Measurements from ENCODE around the gene CSMD2.

The CSMD2 gene

DNA sequence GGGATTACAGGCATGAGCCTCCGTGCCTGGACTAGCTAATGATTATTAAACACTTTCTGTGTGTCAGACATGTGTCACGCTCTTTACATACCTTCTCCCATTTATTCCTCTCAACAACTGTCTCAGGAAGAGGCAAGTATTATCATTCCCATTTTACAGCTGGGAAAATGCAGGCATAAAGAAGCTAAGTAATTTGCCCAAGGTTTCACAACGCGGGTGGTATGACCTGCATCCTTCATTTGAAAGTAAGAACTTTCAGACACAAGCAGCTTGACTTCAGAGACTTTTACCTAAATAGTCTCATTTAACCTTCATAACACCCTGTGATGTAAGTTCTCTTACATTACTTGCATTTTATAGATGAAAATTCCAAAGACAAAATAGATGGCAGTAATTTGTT, 693.6 kb downstream of the CSMD2 start:
- Histone ChIP-seq H3K4ac (ENCODE audit: low read depth, low read length) (no peak overlapping the region), H3K27ac (ENCODE audit: low read depth, low read length) (no peak overlapping the region), H3K4me2 (ENCODE audit: low read length) (no peak overlapping the region), H3K23ac (ENCODE audit: low read length) (no peak overlapping the region), H2BK120ac (ENCODE audit: low read depth, low read length) (no peak overlapping the region), H4K8ac (ENCODE audit: low read depth, low read length) (no peak overlapping the region), H3K36me3 (ENCODE audit: control insufficient read depth, insufficient read depth, low read length) (no peaks in the 10 kb centered on the region), H3K79me2 (ENCODE audit: control insufficient read depth, insufficient read depth, low read length) (no peaks in the 10 kb centered on the region), H4K5ac (ENCODE audit: low read length) (no peak overlapping the region), H3K18ac (ENCODE audit: low read length) (no peak overlapping the region), H2AK5ac (ENCODE audit: low read length) (no peak overlapping the region), H2BK5ac (ENCODE audit: low read length) (no peak overlapping the region), H3K79me1 (ENCODE audit: low read length) (peaks cover 3% of the 10 kb centered on the region), H3K27me3 (ENCODE audit: insufficient read depth, low read length, poor library complexity) (no peaks in the 10 kb centered on the region), H3K56ac (ENCODE audit: low read length) (no peak overlapping the region), H3K9ac (ENCODE audit: low read length) (no peak overlapping the region), H2BK15ac (replicated peaks; ENCODE audit: low read depth) (no peak overlapping the region), H3K4me1 (ENCODE audit: control insufficient read depth, low read depth, low read length) (peaks cover 3% of the 10 kb centered on the region), H3K4me3 (ENCODE audit: low read length) (no peak overlapping the region)
- no peak for DNase-seq
- WGBS (ENCODE audit: extremely low coverage, insufficient coverage, low lambda C conversion rate) = no CpG with 5 or more reads among the region's 4 CpGs

DNA sequence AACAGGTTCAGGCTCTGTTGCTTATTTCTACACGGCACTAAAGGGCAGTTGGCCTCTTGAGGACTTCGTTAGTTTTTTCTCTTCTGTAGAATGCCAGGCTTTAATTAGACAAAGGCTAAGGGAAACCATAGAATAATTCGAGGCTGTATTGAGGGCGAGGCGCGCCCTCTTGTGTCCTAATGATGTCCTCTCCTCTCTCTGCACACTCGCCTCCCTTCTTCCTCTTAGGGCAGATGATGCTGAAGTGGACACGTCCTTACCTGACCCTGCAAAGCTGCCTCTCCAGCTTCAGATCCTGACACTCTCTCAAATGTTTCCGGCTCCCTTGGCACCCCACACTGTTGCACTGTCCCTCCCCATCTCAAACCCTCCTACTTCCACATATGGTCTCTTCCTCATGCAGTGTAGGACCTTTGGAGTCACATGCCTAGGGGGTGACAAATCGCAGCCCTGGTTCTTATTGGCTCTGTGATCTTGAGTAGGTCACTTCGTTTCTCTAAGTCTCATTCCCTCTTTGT, 694.5 kb downstream of the CSMD2 start:
- Histone ChIP-seq H3K56ac (ENCODE audit: low read length) (no peak overlapping the region), H2BK5ac (ENCODE audit: low read length) (no peak overlapping the region), H3K27me3 (ENCODE audit: insufficient read depth, low read length, poor library complexity) (no peaks in the 10 kb centered on the region), H3K27ac (ENCODE audit: low read depth, low read length) (no peak overlapping the region), H3K79me2 (ENCODE audit: control insufficient read depth, insufficient read depth, low read length) (no peaks in the 10 kb centered on the region), H3K4me2 (ENCODE audit: low read length) (no peak overlapping the region), H4K5ac (ENCODE audit: low read length) (no peak overlapping the region), H2AK5ac (ENCODE audit: low read length) (no peak overlapping the region), H4K8ac (ENCODE audit: low read depth, low read length) (no peak overlapping the region), H3K4ac (ENCODE audit: low read depth, low read length) (no peak overlapping the region), H2BK120ac (ENCODE audit: low read depth, low read length) (no peak overlapping the region), H3K4me3 (ENCODE audit: low read length) (no peak overlapping the region), H3K23ac (ENCODE audit: low read length) (no peak overlapping the region), H3K36me3 (ENCODE audit: control insufficient read depth, insufficient read depth, low read length) (no peaks in the 10 kb centered on the region), H2BK15ac (replicated peaks; ENCODE audit: low read depth) (no peak overlapping the region), H3K18ac (ENCODE audit: low read length) (no peak overlapping the region), H3K4me1 (ENCODE audit: control insufficient read depth, low read depth, low read length) (peaks cover 3% of the 10 kb centered on the region), H3K9ac (ENCODE audit: low read length) (no peak overlapping the region), H3K79me1 (ENCODE audit: low read length) (peaks cover 3% of the 10 kb centered on the region)
- DNase-seq = peak; percentile 83
- WGBS (ENCODE audit: extremely low coverage, insufficient coverage, low lambda C conversion rate) = no CpG with 5 or more reads among the region's 11 CpGs

DNA sequence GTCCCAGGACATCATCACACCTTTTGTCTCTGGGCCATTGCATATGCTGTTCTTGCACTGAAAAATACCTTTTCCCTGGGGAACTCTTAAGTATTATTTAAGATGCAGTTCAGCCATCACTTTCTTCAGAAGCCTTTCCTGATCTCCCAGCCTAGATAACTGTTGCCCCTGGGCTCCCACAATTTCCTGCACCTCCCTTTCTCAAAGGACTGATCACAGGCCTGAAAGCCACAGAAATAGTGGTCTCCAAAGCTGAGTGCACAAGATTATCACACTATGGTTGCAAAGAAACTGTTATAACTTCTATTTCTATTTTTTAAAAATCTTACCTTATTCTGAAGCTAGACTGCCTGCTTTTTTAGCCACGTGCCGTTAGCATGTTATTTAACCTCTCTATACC, 695.3 kb downstream of the CSMD2 start:
- Histone ChIP-seq H3K27ac (ENCODE audit: low read depth, low read length) (no peak overlapping the region), H3K79me2 (ENCODE audit: control insufficient read depth, insufficient read depth, low read length) (no peaks in the 10 kb centered on the region), H3K27me3 (ENCODE audit: insufficient read depth, low read length, poor library complexity) (no peaks in the 10 kb centered on the region), H3K79me1 (ENCODE audit: low read length) (peaks cover 3% of the 10 kb centered on the region), H4K5ac (ENCODE audit: low read length) (no peak overlapping the region), H2BK120ac (ENCODE audit: low read depth, low read length) (no peak overlapping the region), H3K23ac (ENCODE audit: low read length) (no peak overlapping the region), H2AK5ac (ENCODE audit: low read length) (no peak overlapping the region), H3K9ac (ENCODE audit: low read length) (no peak overlapping the region), H3K4ac (ENCODE audit: low read depth, low read length) (no peak overlapping the region), H2BK5ac (ENCODE audit: low read length) (no peak overlapping the region), H3K36me3 (ENCODE audit: control insufficient read depth, insufficient read depth, low read length) (no peaks in the 10 kb centered on the region), H3K4me3 (ENCODE audit: low read length) (no peak overlapping the region), H3K4me2 (ENCODE audit: low read length) (no peak overlapping the region), H4K8ac (ENCODE audit: low read depth, low read length) (no peak overlapping the region), H3K56ac (ENCODE audit: low read length) (no peak overlapping the region), H3K4me1 (ENCODE audit: control insufficient read depth, low read depth, low read length) (peaks cover 3% of the 10 kb centered on the region), H3K18ac (ENCODE audit: low read length) (no peak overlapping the region), H2BK15ac (replicated peaks; ENCODE audit: low read depth) (no peak overlapping the region)
- WGBS (ENCODE audit: extremely low coverage, insufficient coverage, low lambda C conversion rate) = no CpG with 5 or more reads among the region's 2 CpGs
- no peak for DNase-seq

DNA sequence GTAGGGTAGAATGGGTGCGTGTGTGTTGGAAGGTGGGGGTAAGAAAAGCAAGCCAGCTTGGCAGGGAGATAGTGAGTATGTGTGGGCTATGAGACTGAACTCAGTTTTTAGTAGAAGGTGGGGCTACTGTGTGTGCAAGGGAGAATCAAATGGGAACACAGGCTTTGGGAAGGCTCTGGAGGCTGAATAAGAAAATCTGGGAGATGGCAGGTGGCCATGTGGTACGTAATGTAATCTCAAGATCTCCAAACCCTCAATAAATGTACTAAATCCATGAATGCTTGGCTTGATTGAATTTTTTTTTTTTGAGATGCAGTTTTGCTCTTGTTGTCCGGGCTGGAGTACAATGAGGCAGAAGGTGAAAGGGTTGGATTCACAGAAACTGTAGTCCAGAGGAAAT, 696.1 kb downstream of the CSMD2 start:
- no peak overlapping the region for H2BK5ac ChIP-seq (ENCODE audit: low read length)
- H3K4me1 ChIP-seq (ENCODE audit: control insufficient read depth, low read depth, low read length) = peaks cover 3% of the 10 kb centered on the region
- H2BK120ac ChIP-seq (ENCODE audit: low read depth, low read length) = no peak overlapping the region
- H3K18ac ChIP-seq (ENCODE audit: low read length) = no peak overlapping the region
- no peaks in the 10 kb centered on the region for H3K36me3 ChIP-seq (ENCODE audit: control insufficient read depth, insufficient read depth, low read length)
- H2BK15ac ChIP-seq (replicated peaks; ENCODE audit: low read depth) = no peak overlapping the region
- no peak overlapping the region for H4K8ac ChIP-seq (ENCODE audit: low read depth, low read length)
- no peak overlapping the region for H3K56ac ChIP-seq (ENCODE audit: low read length)
- H3K9ac ChIP-seq (ENCODE audit: low read length) = no peak overlapping the region
- no peak for DNase-seq
- H3K4me2 ChIP-seq (ENCODE audit: low read length) = no peak overlapping the region
- no peak overlapping the region for H3K23ac ChIP-seq (ENCODE audit: low read length)
- no peaks in the 10 kb centered on the region for H3K79me2 ChIP-seq (ENCODE audit: control insufficient read depth, insufficient read depth, low read length)
- no peak overlapping the region for H2AK5ac ChIP-seq (ENCODE audit: low read length)
- peaks cover 3% of the 10 kb centered on the region for H3K79me1 ChIP-seq (ENCODE audit: low read length)
- whole genome bisulfite sequencing (ENCODE audit: extremely low coverage, insufficient coverage, low lambda C conversion rate) = no CpG with 5 or more reads among the region's 3 CpGs
- no peak overlapping the region for H3K27ac ChIP-seq (ENCODE audit: low read depth, low read length)
- H4K5ac ChIP-seq (ENCODE audit: low read length) = no peak overlapping the region
- no peak overlapping the region for H3K4me3 ChIP-seq (ENCODE audit: low read length)
- no peaks in the 10 kb centered on the region for H3K27me3 ChIP-seq (ENCODE audit: insufficient read depth, low read length, poor library complexity)
- no peak overlapping the region for H3K4ac ChIP-seq (ENCODE audit: low read depth, low read length)

DNA sequence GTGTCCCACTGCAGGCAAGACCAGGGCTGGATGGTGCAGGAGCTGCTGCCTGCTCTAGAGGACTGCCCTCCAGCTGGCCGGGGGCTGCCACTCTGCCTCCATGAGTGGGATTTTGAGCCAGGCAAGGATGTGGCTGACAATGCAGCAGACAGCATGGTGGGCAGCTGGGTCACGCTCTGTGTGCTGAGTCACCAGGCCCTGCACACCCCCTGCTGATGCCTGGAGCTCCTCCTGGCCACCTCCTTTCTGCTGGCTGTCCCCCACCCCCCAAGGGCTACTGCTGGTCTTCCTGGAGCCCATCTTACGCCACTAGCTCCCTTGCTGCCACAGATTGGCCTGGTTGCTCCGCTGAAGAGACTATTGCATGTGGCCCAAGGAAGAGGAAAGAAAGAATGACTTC, 696.5 kb downstream of the CSMD2 start:
- Histone ChIP-seq H3K79me1 (ENCODE audit: low read length) (peaks cover 3% of the 10 kb centered on the region), H3K4me1 (ENCODE audit: control insufficient read depth, low read depth, low read length) (peaks cover 3% of the 10 kb centered on the region), H3K18ac (ENCODE audit: low read length) (no peak overlapping the region), H2BK120ac (ENCODE audit: low read depth, low read length) (no peak overlapping the region), H2AK5ac (ENCODE audit: low read length) (no peak overlapping the region), H3K36me3 (ENCODE audit: control insufficient read depth, insufficient read depth, low read length) (no peaks in the 10 kb centered on the region), H3K9ac (ENCODE audit: low read length) (no peak overlapping the region), H3K4me3 (ENCODE audit: low read length) (no peak overlapping the region), H3K79me2 (ENCODE audit: control insufficient read depth, insufficient read depth, low read length) (no peaks in the 10 kb centered on the region), H3K56ac (ENCODE audit: low read length) (no peak overlapping the region), H3K27me3 (ENCODE audit: insufficient read depth, low read length, poor library complexity) (no peaks in the 10 kb centered on the region), H3K27ac (ENCODE audit: low read depth, low read length) (no peak overlapping the region), H3K4ac (ENCODE audit: low read depth, low read length) (no peak overlapping the region), H4K8ac (ENCODE audit: low read depth, low read length) (no peak overlapping the region), H3K23ac (ENCODE audit: low read length) (no peak overlapping the region), H4K5ac (ENCODE audit: low read length) (no peak overlapping the region), H2BK15ac (replicated peaks; ENCODE audit: low read depth) (no peak overlapping the region), H3K4me2 (ENCODE audit: low read length) (no peak overlapping the region), H2BK5ac (ENCODE audit: low read length) (no peak overlapping the region)
- DNase-seq = peak; percentile 17
- no CpG with 5 or more reads among the region's 4 CpGs for WGBS (ENCODE audit: extremely low coverage, insufficient coverage, low lambda C conversion rate)

DNA sequence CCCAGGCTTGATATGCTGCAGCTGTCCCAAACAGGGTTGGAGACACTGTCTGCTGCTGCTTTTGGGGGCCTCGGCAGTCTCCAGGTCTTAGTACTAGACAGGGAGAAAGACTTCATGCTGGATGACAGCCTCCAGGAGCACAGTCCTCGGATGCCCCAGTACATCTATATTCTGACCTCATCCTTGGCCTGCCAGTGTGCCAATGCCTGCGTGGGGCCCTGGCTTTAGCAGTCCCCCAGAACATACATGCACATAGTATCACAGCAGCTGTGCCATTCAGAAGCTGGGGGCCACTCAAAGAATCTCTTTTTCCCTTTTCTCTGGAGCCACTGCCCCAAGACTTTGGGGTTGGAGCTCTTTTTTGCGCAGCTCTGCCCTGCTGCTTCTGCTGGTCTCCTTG, 697.0 kb downstream of the CSMD2 start:
- Histone ChIP-seq H3K56ac (ENCODE audit: low read length) (no peak overlapping the region), H4K8ac (ENCODE audit: low read depth, low read length) (no peak overlapping the region)

More for the DNA sequence above, 697.0 kb downstream of the CSMD2 start:
- no peaks in the 10 kb centered on the region for H3K79me2 ChIP-seq (ENCODE audit: control insufficient read depth, insufficient read depth, low read length)
- H3K4me3 ChIP-seq (ENCODE audit: low read length) = no peak overlapping the region
- no peak overlapping the region for H2AK5ac ChIP-seq (ENCODE audit: low read length)
- peaks cover under 1% of the 10 kb centered on the region for H3K79me1 ChIP-seq (ENCODE audit: low read length)
- H2BK120ac ChIP-seq (ENCODE audit: low read depth, low read length) = no peak overlapping the region
- H3K4ac ChIP-seq (ENCODE audit: low read depth, low read length) = no peak overlapping the region
- WGBS (ENCODE audit: extremely low coverage, insufficient coverage, low lambda C conversion rate) = no CpG with 5 or more reads among the region's 4 CpGs
- no peak overlapping the region for H3K23ac ChIP-seq (ENCODE audit: low read length)
- H3K27ac ChIP-seq (ENCODE audit: low read depth, low read length) = no peak overlapping the region
- H3K4me2 ChIP-seq (ENCODE audit: low read length) = no peak overlapping the region
- peaks cover 2% of the 10 kb centered on the region for H3K4me1 ChIP-seq (ENCODE audit: control insufficient read depth, low read depth, low read length)
- no peaks in the 10 kb centered on the region for H3K36me3 ChIP-seq (ENCODE audit: control insufficient read depth, insufficient read depth, low read length)
- no peak overlapping the region for H2BK15ac ChIP-seq (replicated peaks; ENCODE audit: low read depth)
- H2BK5ac ChIP-seq (ENCODE audit: low read length) = no peak overlapping the region
- H3K18ac ChIP-seq (ENCODE audit: low read length) = no peak overlapping the region
- H3K9ac ChIP-seq (ENCODE audit: low read length) = no peak overlapping the region
- DNase-seq = no peak
- H3K27me3 ChIP-seq (ENCODE audit: insufficient read depth, low read length, poor library complexity) = no peaks in the 10 kb centered on the region
- no peak overlapping the region for H4K5ac ChIP-seq (ENCODE audit: low read length)

Measured in mesendoderm (in vitro differentiated cells).